Urinary bladder (tissue), 4 donors: ENCODE results near the gene VN1R4. TPM values are rescaled to one million over a fixed set of nuclear protein-coding genes. Genes with fewer than 3 reads are reported as not detected.
"Not testable (repeated sequence)": the region's sequence is repeated elsewhere in the genome, so short reads cannot be mapped to it uniquely, and the experiment has no call there.

ENCODE experiments used
- DNase-seq: peaks from one replicate; pipeline ENCODE4 v3.0.0-alpha.2; 2015; ENCODE audit errors: extremely low spot score
- H3K27ac ChIP-seq: one replicate; pipeline ENCODE4 v1.5.1; 2013; ENCODE audit warnings: low read depth, mild to moderate bottlenecking, moderate library complexity
- H3K36me3 ChIP-seq: one replicate; pipeline ENCODE4 v1.6.1; 2013; ENCODE audit warnings: mild to moderate bottlenecking, moderate library complexity; ENCODE audit not compliant: insufficient read depth
- H3K4me1 ChIP-seq: one replicate; pipeline ENCODE4 v1.6.1; 2013; ENCODE audit warnings: mild to moderate bottlenecking, moderate library complexity; ENCODE audit not compliant: insufficient read depth
- H3K4me3 ChIP-seq: one replicate; pipeline ENCODE4 v1.5.1; 2013; ENCODE audit warnings: low read depth, low read length
- WGBS: extraction: QIAGEN DNeasy Blood & Tissue Kit; methylation state at CpG from one replicate; pipeline ENCODE4 v1.1.7; 2013; 5-methylcytosine and 5-hydroxymethylcytosine counted together
- polyA plus RNA-seq: library from polyadenylated mRNA; stranded (reverse); fragments of 200-250 nt; gene quantifications from one replicate; pipeline ENCODE4 v1.2.3, GENCODE V29; 2013
- total RNA-seq: library from RNA; depleted of rRNA; stranded (reverse); fragments of >200 nt; gene quantifications from one replicate; pipeline ENCODE4 v1.2.3, GENCODE V29; 2014
- donor health status: healthy with polysubstance abuse.
- donor health status: healthy.

Gene VN1R4
- total RNA-seq, result not detected
- polyA plus RNA-seq, result not detected

- not testable (repeated sequence) for H3K27ac ChIP-seq, H3K4me1 ChIP-seq, H3K36me3 ChIP-seq, H3K4me3 ChIP-seq, DNase-seq
- 85% methylated on average over 4 of the region's 5 CpGs for WGBS
These were observed at the start of gene VN1R4 for GRCh38 chr19:53267623-53268022. VN1R4 (minus strand) TSS chr19:53267723; CDS start chr19:53267665, 58 bp downstream.

DNA sequence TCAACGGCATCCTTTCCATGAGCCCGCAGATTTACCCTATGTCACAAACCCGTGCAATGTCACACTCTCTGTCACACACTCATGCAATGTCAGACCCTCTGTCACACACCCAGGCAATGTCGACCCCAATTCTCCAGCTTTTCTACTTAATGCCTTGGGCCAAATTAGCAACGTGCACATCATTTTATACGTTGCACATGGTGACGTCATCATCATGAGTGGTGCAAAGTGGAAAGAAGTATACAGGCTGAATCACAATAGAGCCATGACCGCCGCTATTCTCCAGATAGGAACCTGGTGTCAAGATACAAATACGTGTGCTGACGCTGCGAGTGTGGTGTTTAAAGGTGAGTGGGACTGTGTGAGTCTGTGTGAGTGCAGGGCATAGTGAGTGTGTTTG is 44.4 kb upstream of the VN1R4 start:
- H3K4me1 ChIP-seq, result no peaks in the 10 kb centered on the region
- no peak for DNase-seq
- no peaks in the 10 kb centered on the region for H3K36me3 ChIP-seq
- no peak overlapping the region for H3K4me3 ChIP-seq
- 55% methylated on average over 12 of the region's 12 CpGs for WGBS
- no peak overlapping the region for H3K27ac ChIP-seq

GRCh38 chr19:53311044-53311443 is 43.5 kb upstream of the VN1R4 start:
- WGBS, result 20% methylated on average over 11 of the region's 11 CpGs
- Histone ChIP-seq H3K4me3 (no peak overlapping the region), H3K4me1 (no peaks in the 10 kb centered on the region), H3K36me3 (no peaks in the 10 kb centered on the region), H3K27ac (no peak overlapping the region)
- no peak for DNase-seq

GRCh38 chr19:53308339-53308811 is 40.9 kb upstream of the VN1R4 start:
- no peak for DNase-seq
- Histone ChIP-seq H3K36me3 (no peaks in the 10 kb centered on the region), H3K4me3 (no peak overlapping the region), H3K4me1 (no peaks in the 10 kb centered on the region), H3K27ac (no peak overlapping the region)
- 5% methylated on average over 32 of the region's 32 CpGs for WGBS

DNA sequence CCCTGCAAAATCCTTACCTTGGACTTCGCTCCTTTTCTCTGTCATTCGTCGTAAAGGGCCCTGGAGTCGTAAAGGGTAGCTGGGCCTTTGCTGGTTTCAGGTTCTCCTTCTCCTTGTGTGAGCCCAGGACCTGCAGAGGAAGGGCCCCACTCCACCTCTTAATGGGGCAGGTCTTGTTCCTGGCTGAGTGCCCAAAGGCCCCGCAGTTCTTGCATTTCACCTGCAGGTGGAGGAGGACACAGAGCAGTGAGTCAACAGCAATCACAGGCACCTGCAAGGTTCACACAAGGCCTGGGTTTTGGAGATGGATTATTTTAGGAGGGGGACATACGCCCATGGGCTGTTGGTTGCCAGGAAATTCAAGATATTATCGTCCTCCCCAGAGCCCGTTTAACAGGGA is 33.8 kb upstream of the VN1R4 start:
- not testable (repeated sequence) for H3K4me1 ChIP-seq, H3K27ac ChIP-seq, DNase-seq, H3K36me3 ChIP-seq, H3K4me3 ChIP-seq
- 51% methylated on average over 2 of the region's 8 CpGs for WGBS

- H3K27ac ChIP-seq, result no peak overlapping the region
- H3K36me3 ChIP-seq, result no peaks in the 10 kb centered on the region
- no peaks in the 10 kb centered on the region for H3K4me1 ChIP-seq
- DNase-seq, result no peak
- WGBS, result 80% methylated on average over 7 of the region's 7 CpGs
- H3K4me3 ChIP-seq, result no peak overlapping the region
These were observed 27.4 kb upstream of the VN1R4 start for GRCh38 chr19:53294786-53295441.

- DNase-seq, result no peak
- Histone ChIP-seq H3K36me3 (no peaks in the 10 kb centered on the region), H3K4me1 (no peaks in the 10 kb centered on the region), H3K4me3 (no peak overlapping the region), H3K27ac (no peak overlapping the region)
- 91% methylated on average over 47 of the region's 47 CpGs for WGBS
These were observed 23.4 kb upstream of the VN1R4 start for GRCh38 chr19:53290758-53291549.

DNA sequence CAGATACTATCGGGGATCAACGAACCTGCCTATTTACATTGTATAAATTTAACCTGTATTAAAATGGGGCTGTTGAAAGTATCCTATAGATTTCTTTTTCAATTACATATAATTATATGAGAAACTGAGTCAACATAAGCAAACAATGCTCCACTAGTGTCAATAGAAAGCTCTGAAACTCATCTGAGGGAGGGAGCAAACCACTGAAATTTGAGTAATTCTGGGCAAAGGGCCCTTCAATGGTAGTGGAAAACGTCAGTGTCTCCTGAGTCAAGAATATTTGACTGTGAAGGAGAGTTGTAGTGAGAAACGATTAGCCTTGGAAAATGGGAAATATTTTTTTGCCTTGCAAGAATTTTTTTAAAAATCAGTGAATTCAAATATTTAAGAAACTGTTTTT is 17.6 kb upstream of the VN1R4 start:
- no peak for DNase-seq
- WGBS, result 60% methylated on average over 4 of the region's 4 CpGs
- Histone ChIP-seq H3K4me1 (no peaks in the 10 kb centered on the region), H3K27ac (no peak overlapping the region), H3K4me3 (no peak overlapping the region), H3K36me3 (no peaks in the 10 kb centered on the region)

DNA sequence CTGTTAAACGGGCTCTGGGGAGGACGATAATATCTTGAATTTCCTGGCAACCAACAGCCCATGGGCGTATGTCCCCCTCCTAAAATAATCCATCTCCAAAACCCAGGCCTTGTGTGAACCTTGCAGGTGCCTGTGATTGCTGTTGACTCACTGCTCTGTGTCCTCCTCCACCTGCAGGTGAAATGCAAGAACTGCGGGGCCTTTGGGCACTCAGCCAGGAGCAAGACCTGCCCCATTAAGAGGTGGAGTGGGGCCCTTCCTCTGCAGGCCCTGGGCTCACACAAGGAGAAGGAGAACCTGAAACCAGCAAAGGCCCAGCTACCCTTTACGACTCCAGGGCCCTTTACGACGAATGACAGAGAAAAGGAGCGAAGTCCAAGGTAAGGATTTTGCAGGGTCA is 14.4 kb upstream of the VN1R4 start:
- not testable (repeated sequence) for H3K4me1 ChIP-seq, H3K36me3 ChIP-seq, DNase-seq, H3K4me3 ChIP-seq, H3K27ac ChIP-seq
- WGBS, result 57% methylated on average over 2 of the region's 8 CpGs

DNA sequence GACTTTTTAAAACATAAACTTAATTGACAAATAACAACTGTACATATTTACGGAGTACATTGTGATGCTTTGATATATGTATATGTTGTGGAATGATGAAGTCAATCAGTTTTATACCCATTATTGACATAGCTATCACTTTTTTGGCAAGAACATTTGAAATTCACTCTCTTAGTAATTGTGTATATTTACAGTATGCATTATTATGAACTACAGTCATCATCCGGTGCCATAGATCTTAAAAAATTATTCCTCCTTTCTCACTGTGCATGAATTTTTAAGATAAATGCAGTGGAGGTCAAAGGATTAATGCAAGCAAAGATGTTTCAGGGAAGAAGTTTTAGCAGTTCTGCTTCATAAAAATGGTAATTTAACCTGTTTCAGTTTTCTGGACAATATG is 8.0 kb upstream of the VN1R4 start:
- WGBS, result 93% methylated on average over 2 of the region's 2 CpGs
- Histone ChIP-seq H3K4me1 (no peaks in the 10 kb centered on the region), H3K36me3 (no peaks in the 10 kb centered on the region), H3K27ac (no peak overlapping the region), H3K4me3 (no peak overlapping the region)
- no peak for DNase-seq

DNA sequence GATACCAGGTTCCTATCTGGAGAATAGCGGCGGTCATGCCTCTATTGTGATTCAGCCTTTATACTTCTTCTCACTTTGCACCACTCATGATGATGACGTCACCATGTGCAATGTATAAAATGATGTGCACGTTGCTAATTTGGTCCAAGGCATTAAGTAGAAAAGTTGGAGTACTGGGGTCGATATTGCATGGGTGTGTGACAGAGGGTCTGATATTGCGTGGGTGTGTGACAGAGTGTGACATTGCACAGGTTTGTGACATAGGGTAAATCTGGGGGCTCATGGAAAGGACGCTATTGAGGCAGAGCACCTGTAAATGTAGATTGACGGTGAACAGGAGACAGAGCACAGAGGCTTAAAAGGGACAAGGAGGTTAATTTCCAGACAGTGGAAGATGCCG is 4.5 kb upstream of the VN1R4 start:
- Histone ChIP-seq H3K4me3 (no peak overlapping the region), H3K27ac (no peak overlapping the region), H3K4me1 (no peaks in the 10 kb centered on the region), H3K36me3 (no peaks in the 10 kb centered on the region)
- no peak for DNase-seq
- WGBS, result 84% methylated on average over 9 of the region's 9 CpGs

DNA sequence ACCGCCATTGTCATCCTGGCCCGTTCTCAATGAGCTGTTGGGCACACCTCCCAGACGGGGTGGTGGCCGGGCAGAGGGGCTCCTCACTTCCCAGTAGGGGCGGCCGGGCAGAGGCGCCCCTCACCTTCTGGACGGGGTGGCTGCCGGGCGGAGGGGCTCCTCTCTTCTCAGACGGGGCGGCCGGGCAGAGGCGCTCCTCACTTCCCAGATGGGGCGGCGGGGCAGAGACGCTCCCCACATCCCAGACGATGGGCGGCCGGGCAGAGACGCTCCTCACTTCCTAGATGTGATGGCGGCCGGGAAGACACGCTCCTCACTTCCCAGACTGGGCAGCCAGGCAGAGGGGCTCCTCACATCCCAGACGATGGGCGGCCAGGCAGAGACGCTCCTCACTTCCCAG is 2.3 kb upstream of the VN1R4 start:
- DNase-seq, H3K36me3 ChIP-seq, H3K27ac ChIP-seq, H3K4me3 ChIP-seq, H3K4me1 ChIP-seq: not testable (repeated sequence)
- WGBS, result 91% methylated on average over 19 of the region's 27 CpGs

GRCh38 chr19:53257715-53258342 is 9.7 kb downstream of the VN1R4 start, which contains the start of gene VN1R2:
VN1R2 (plus strand) TSS chr19:53258292; CDS start chr19:53258376, 84 bp downstream.
- not testable (repeated sequence) for H3K27ac ChIP-seq, H3K4me1 ChIP-seq, DNase-seq, H3K36me3 ChIP-seq, H3K4me3 ChIP-seq
- WGBS, result 60% methylated on average over 14 of the region's 14 CpGs
